Esophagus mucosa (tissue), 1 donor: ENCODE data around the gene ANKRD35. TPM values are rescaled to one million over a fixed set of nuclear protein-coding genes. Genes with fewer than 3 reads are reported as not detected.
A peak's percentile ranks its signal among the peaks of the same experiment; 100 is the strongest.
"Not testable (repeated sequence)": the region's sequence is repeated elsewhere in the genome, so short reads cannot be mapped to it uniquely, and the experiment has no call there.

Source experiments
- ATAC-seq: fragments of 200-7000 bp; cut with Tn5 transposase; one replicate; pipeline ENCODE4 v1.9.1; 2020
- total RNA-seq: library from RNA; stranded (reverse); gene quantifications from one replicate; pipeline ENCODE4 v1.2.4, GENCODE V29; 2023
- donor health status: DM: yes; HTN: yes; CAD: no.

Gene ANKRD35
- total RNA-seq, 1 donor from 2014 or later = 13.7 TPM

GRCh38 chr1:145855426-145855948 is 30.2 kb downstream of the ANKRD35 start:
- no peak for ATAC-seq

- ATAC-seq = no peak
Measured at GRCh38 chr1:145849356-145850160, 36.1 kb downstream of the ANKRD35 start.

- ATAC-seq = no peak
Measured at GRCh38 chr1:145847827-145848226, 37.8 kb downstream of the ANKRD35 start.

- ATAC-seq = peak; percentile 56
Measured at GRCh38 chr1:145846201-145846612, 39.5 kb downstream of the ANKRD35 start.

GRCh38 chr1:145845514-145846161 is 40.0 kb downstream of the ANKRD35 start, which contains the start of gene NUDT17:
Gene NUDT17 (plus strand): TSS chr1:145845630. CDS start chr1:145845641, 11 bp downstream.
- ATAC-seq = peak; percentile 79

GRCh38 chr1:145845144-145845513 is 40.5 kb downstream of the ANKRD35 start:
- peak; percentile 35 for ATAC-seq

- no peak for ATAC-seq
Measured at GRCh38 chr1:145843031-145843430, 42.6 kb downstream of the ANKRD35 start.

GRCh38 chr1:145837656-145838055 is 48.0 kb downstream of the ANKRD35 start:
- ATAC-seq = peak; percentile 35

GRCh38 chr1:145830810-145831209 is 54.9 kb downstream of the ANKRD35 start:
- ATAC-seq = not testable (repeated sequence)

GRCh38 chr1:145828367-145829026 is 57.2 kb downstream of the ANKRD35 start:
- no peak for ATAC-seq

GRCh38 chr1:145827966-145828365 is 57.7 kb downstream of the ANKRD35 start:
- ATAC-seq = no peak

- ATAC-seq = no peak
Measured at GRCh38 chr1:145826030-145826429, 59.6 kb downstream of the ANKRD35 start.

GRCh38 chr1:145824499-145824842 is 61.2 kb downstream of the ANKRD35 start:
- no peak for ATAC-seq

- peak; percentile 90 for ATAC-seq
Measured at GRCh38 chr1:145823565-145824498, 61.8 kb downstream of the ANKRD35 start, which contains the start of the genes POLR3C and RNF115. Gene POLR3C (plus strand): TSS chr1:145824200. CDS start chr1:145825777, 1,577 bp downstream. Gene RNF115 (minus strand): TSS chr1:145824095. CDS start chr1:145823873, 222 bp downstream.

GRCh38 chr1:145822779-145823331 is 62.8 kb downstream of the ANKRD35 start:
- peak; percentile 11 for ATAC-seq

- not testable (repeated sequence) for ATAC-seq
Measured at GRCh38 chr1:145818095-145818494, 67.6 kb downstream of the ANKRD35 start.

Other genes with a start within 250 kb of the ANKRD35 start
- gene PDZK1, start 178.5 kb downstream of the ANKRD35 start, total RNA-seq = not detected
- gene CD160, start 166.4 kb downstream of the ANKRD35 start, total RNA-seq = not detected
- 6.7 TPM for gene RNF115, start 61.8 kb downstream of the ANKRD35 start, total RNA-seq
- gene POLR3C, start 61.7 kb downstream of the ANKRD35 start, total RNA-seq = 18.2 TPM
- 1.7 TPM for gene NUDT17, start 40.2 kb downstream of the ANKRD35 start, total RNA-seq
- 39.5 TPM for gene PIAS3, start 26.8 kb downstream of the ANKRD35 start, total RNA-seq
- 0.76 TPM for gene ITGA10, start 24.2 kb upstream of the ANKRD35 start, total RNA-seq
- gene PEX11B, start 32.9 kb upstream of the ANKRD35 start, total RNA-seq = 31.6 TPM
- 152 TPM for gene RBM8A, start 41.6 kb upstream of the ANKRD35 start, total RNA-seq
- gene LIX1L, start 72.2 kb upstream of the ANKRD35 start, total RNA-seq = 4.3 TPM
- gene ANKRD34A, start 78.7 kb upstream of the ANKRD35 start, total RNA-seq = 0.12 TPM
- 6.1 TPM for gene POLR3GL, start 78.8 kb upstream of the ANKRD35 start, total RNA-seq
- 77.7 TPM for gene TXNIP, start 110.7 kb upstream of the ANKRD35 start, total RNA-seq
- not detected for gene HJV, start 135.9 kb upstream of the ANKRD35 start, total RNA-seq